ENCODE data around the gene CTBP2.
"Not testable (repeated sequence)": the region's sequence is repeated elsewhere in the genome, so short reads cannot be mapped to it uniquely, and the experiment has no call there.

The CTBP2 gene

GRCh38 chr10:125064681-125065492 is 95.5 kb downstream of the CTBP2 start:
- DNase-seq (ENCODE audit: low read depth): no peak

GRCh38 chr10:125063256-125063925 is 97.0 kb downstream of the CTBP2 start:
- DNase-seq (ENCODE audit: low read depth): no peak

GRCh38 chr10:125062914-125063230 is 97.5 kb downstream of the CTBP2 start:
- DNase-seq (ENCODE audit: low read depth): no peak

GRCh38 chr10:125062227-125062913 is 98.0 kb downstream of the CTBP2 start:
- DNase-seq (ENCODE audit: low read depth): no peak

- no peak for DNase-seq (ENCODE audit: low read depth)
Measured at GRCh38 chr10:125061557-125062226, 98.7 kb downstream of the CTBP2 start.

- DNase-seq (ENCODE audit: low read depth): no peak
Measured at GRCh38 chr10:125060826-125061556, 99.4 kb downstream of the CTBP2 start.

GRCh38 chr10:125060482-125060825 is 99.9 kb downstream of the CTBP2 start:
- no peak for DNase-seq (ENCODE audit: low read depth)

- no peak for DNase-seq (ENCODE audit: low read depth)
Measured at GRCh38 chr10:125060026-125060425, 100.3 kb downstream of the CTBP2 start.

GRCh38 chr10:125059348-125059747 is 101.0 kb downstream of the CTBP2 start:
- DNase-seq (ENCODE audit: low read depth): not testable (repeated sequence)

- no peak for DNase-seq (ENCODE audit: low read depth)
Measured at GRCh38 chr10:125057158-125058001, 103.0 kb downstream of the CTBP2 start.

- DNase-seq (ENCODE audit: low read depth): no peak
Measured at GRCh38 chr10:125056161-125057132, 103.9 kb downstream of the CTBP2 start.

GRCh38 chr10:125055446-125055845 is 104.9 kb downstream of the CTBP2 start:
- DNase-seq (ENCODE audit: low read depth): no peak

- no peak for DNase-seq (ENCODE audit: low read depth)
Measured at GRCh38 chr10:125054669-125055268, 105.6 kb downstream of the CTBP2 start.

- DNase-seq (ENCODE audit: low read depth): no peak
Measured at GRCh38 chr10:125054216-125054615, 106.1 kb downstream of the CTBP2 start.

- no peak for DNase-seq (ENCODE audit: low read depth)
Measured at GRCh38 chr10:125052146-125052545, 108.2 kb downstream of the CTBP2 start.

GRCh38 chr10:125050383-125050782 is 110.0 kb downstream of the CTBP2 start:
- DNase-seq (ENCODE audit: low read depth): no peak

- no peak for DNase-seq (ENCODE audit: low read depth)
Measured at GRCh38 chr10:125049216-125049881, 111.0 kb downstream of the CTBP2 start.

GRCh38 chr10:125048094-125048864 is 112.1 kb downstream of the CTBP2 start:
- DNase-seq (ENCODE audit: low read depth): peak; percentile 13

Measured in activated T-helper 9 cell treated with anti-CD3 and anti-CD28 coated beads, Interleukin-2, amount 50 U/mL, for 16 hours (primary cell).